ENCODE measurements around the gene SLC4A1.

The SLC4A1 gene

GRCh38 chr17:44206825-44207155 lies 61.1 kb downstream of the SLC4A1 start:
- no peak for TF ChIP-seq POLR2A (IDR thresholded peaks at IDR 0.05; ENCODE audit: low read depth, low read length)
- no peak for FAIRE-seq
- no peak for DNase-seq (ENCODE audit: insufficient read length, low spot score)

DNA sequence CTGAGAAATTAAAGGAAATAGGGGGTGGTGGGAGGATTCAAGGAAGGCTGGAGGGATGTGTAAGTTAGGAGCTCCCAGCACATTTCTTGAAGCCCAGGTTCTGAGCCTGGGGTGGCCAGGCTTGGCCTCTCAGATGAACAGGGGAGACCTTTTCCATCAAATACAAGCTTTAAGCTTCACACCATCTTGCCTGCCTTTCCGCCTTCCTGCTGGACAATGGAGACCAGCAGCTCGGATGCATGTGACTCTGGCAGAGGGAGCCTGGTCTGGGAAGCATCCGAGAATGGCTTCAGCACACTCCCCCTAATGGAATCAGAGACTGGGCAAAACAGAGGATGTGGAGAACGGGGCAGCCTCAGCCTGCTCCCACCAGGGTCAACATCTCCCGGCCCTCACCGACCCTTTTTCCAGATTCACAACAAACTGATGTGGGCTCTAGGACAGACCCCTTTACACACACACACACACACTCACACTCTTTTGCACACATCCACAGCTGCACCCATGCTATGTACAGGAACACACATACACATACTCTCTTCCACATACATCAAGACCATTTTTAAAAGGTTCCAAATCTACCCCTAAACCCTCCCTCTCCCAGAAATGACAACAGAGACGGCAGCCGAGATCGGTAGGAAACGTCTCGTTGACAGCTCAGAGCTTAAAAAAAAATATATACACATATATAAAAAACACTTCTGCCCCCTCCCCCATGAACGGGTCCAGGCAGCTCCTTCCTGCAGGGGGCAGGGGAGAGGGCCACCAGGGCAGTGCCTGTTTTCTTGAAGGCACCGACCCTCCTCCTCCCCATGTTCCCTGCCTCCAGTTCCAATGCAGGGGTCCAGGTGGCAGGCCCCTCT lies 61.7 kb downstream of the SLC4A1 start:
- FAIRE-seq (no peak), DNase-seq (ENCODE audit: insufficient read length, low spot score) (no peak)
- no peak for TF ChIP-seq POLR2A (IDR thresholded peaks at IDR 0.05; ENCODE audit: low read depth, low read length)

DNA sequence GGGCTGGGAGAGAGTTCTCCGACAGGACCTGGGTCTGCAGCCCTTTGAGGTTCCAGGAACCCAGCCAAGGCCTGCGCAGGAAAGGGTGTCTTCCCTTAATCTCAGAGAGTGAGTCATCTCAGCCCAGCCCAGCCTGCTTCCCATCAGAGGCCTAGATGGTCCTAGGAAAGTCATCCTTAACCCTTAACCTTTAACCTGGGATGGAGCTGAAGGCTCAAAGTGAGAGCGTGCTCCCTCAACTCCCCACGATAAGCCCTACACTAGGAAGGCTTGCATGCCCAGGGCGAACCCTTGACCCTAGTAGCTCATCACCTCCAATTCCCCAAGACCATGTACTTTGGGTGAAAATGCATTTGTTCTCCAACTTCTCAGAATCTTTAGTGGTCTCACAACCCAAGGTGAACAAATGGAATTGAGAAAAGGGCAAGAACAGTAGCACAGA lies 63.5 kb downstream of the SLC4A1 start:
- no peak for TF ChIP-seq POLR2A (IDR thresholded peaks at IDR 0.05; ENCODE audit: low read depth, low read length)
- FAIRE-seq, result no peak
- no peak for DNase-seq (ENCODE audit: insufficient read length, low spot score)

- no peak for DNase-seq (ENCODE audit: insufficient read length, low spot score)
- no peak for FAIRE-seq
- TF ChIP-seq POLR2A (IDR thresholded peaks at IDR 0.05; ENCODE audit: low read depth, low read length), result no peak
These were observed 64.0 kb downstream of the SLC4A1 start for GRCh38 chr17:44203731-44204440.

DNA sequence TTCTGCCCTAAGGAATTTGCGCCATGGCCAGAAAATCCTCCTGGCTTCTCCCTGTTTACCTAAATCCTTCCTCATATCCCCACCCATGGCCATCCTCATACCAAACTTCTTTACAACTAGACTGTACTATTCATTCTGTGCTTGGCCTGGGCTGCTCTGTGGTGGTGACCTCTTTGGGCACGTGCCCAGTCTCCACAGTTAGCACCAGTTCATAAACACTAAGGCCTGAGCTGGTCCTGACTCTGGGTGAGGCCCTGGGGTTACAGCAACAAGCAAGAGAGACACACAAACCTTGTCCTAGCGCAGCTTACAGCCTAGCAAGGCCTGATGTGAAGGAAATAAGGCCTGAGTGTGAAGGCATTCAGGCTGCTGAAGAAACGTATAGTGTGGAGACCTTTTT lies 65.2 kb downstream of the SLC4A1 start:
- TF ChIP-seq POLR2A (IDR thresholded peaks at IDR 0.05; ENCODE audit: low read depth, low read length), result no peak
- FAIRE-seq (no peak), DNase-seq (ENCODE audit: insufficient read length, low spot score) (no peak)

GRCh38 chr17:44200478-44201155 lies 67.3 kb downstream of the SLC4A1 start:
- no peak for DNase-seq (ENCODE audit: insufficient read length, low spot score)
- peak; percentile 45; the same call in 1 of the 2 replicates for TF ChIP-seq POLR2A (IDR thresholded peaks at IDR 0.05; ENCODE audit: low read depth, low read length)
- FAIRE-seq, result no peak

- DNase-seq (ENCODE audit: insufficient read length, low spot score) (peak; percentile 96), FAIRE-seq (no peak)
- TF ChIP-seq POLR2A (IDR thresholded peaks at IDR 0.05; ENCODE audit: low read depth, low read length), result peak; percentile 47; the same call in 1 of the 2 replicates
These were observed 68.1 kb downstream of the SLC4A1 start, which contains the start of gene ATXN7L3 for GRCh38 chr17:44199553-44200477. ATXN7L3 (minus strand) TSS chr17:44199884; CDS start chr17:44198070, 1,814 bp downstream.

- TF ChIP-seq POLR2A (IDR thresholded peaks at IDR 0.05; ENCODE audit: low read depth, low read length), result 0 out of 2 replicates have a peak, but pooled peaks have one; percentile 2
- DNase-seq (ENCODE audit: insufficient read length, low spot score) (no peak), FAIRE-seq (no peak)
These were observed 69.0 kb downstream of the SLC4A1 start for GRCh38 chr17:44198721-44199552.
